ENCODE measurements around the gene ROR2. TPM values are rescaled to one million over a fixed set of nuclear protein-coding genes. Genes with fewer than 3 reads are reported as not detected.

ROR2 gene
- total RNA-seq, 1 experiment from 2014 or later = 0.68 TPM

DNA sequence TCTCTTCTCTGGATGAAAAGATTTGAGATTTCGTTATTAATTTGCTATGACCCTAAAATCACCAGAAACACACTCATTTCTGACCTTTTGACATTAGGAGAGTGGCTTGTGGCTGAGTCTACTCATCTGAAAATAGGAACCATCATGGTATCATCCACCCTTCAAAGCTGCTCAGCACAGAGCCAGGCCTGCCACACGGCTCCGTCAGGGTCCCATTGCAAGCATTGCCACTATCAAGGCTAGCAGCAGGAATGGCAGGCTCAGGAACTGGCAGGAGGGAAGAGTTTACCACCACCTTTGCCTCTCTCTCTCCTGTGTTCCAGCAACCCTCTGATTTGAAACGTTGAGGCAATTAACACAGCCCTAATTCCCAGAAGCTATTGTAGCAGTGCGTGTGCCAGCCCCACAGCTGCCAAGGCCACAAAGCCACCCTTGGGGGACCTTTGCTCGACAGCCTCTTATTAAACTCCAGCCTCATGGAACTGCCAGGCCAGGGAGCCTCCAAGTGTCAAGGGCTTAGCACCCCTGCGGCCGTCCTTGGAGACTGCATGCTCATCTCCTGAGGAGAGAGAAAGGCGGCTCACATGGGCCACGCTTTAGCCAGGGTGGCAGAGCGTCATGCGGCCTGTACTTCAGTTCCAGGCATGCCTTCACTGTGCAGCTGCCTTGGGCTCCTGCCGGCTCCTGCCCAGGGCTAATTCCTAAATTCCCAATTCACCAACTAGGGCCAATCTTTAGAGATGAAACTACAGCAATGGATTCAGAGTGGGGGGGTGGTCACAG lies 145.9 kb downstream of the ROR2 start:
- Mint-ChIP-seq H3K4me1 (ENCODE audit: low read depth, unreplicated experiment) (peaks cover under 1% of the 10 kb centered on the region), H3K27me3 (ENCODE audit: insufficient read depth, unreplicated experiment) (no peaks in the 10 kb centered on the region), H3K27ac (ENCODE audit: unreplicated experiment) (no peak overlapping the region), H3K36me3 (ENCODE audit: insufficient read depth, unreplicated experiment) (no peaks in the 10 kb centered on the region), H3K4me3 (ENCODE audit: unreplicated experiment) (no peak overlapping the region), H3K9me3 (ENCODE audit: unreplicated experiment) (no peaks in the 10 kb centered on the region)
- no peaks in the 10 kb centered on the region for H3K27me3 ChIP-seq (replicated peaks; ENCODE audit: control insufficient read depth, insufficient read depth, low read length)
- H3K36me3 ChIP-seq (ENCODE audit: control insufficient read depth, insufficient read depth, low read length) = no peaks in the 10 kb centered on the region
- POLR2A ChIA-PET = no interaction called here
- no peak overlapping the region for H3K4me3 ChIP-seq (ENCODE audit: low read depth, low read length)
- TF ChIP-seq, protein P1, sequence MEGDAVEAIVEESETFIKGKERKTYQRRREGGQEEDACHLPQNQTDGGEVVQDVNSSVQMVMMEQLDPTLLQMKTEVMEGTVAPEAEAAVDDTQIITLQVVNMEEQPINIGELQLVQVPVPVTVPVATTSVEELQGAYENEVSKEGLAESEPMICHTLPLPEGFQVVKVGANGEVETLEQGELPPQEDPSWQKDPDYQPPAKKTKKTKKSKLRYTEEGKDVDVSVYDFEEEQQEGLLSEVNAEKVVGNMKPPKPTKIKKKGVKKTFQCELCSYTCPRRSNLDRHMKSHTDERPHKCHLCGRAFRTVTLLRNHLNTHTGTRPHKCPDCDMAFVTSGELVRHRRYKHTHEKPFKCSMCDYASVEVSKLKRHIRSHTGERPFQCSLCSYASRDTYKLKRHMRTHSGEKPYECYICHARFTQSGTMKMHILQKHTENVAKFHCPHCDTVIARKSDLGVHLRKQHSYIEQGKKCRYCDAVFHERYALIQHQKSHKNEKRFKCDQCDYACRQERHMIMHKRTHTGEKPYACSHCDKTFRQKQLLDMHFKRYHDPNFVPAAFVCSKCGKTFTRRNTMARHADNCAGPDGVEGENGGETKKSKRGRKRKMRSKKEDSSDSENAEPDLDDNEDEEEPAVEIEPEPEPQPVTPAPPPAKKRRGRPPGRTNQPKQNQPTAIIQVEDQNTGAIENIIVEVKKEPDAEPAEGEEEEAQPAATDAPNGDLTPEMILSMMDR (IDR thresholded peaks at IDR 0.05; ENCODE audit: insufficient read depth in 1 of 2, low read depth in 1 of 2, low read length in 1 of 2, severe bottlenecking in 1 of 2, unreplicated experiment in 1 of 2) = no peak
- no peak for DNase-seq
- CTCF ChIA-PET = no interaction called here
- no peaks in the 10 kb centered on the region for H3K4me1 ChIP-seq
- BruUV-seq (replicated peaks) = no TSS peak
- H3K9me3 ChIP-seq = no peaks in the 10 kb centered on the region
- intact Hi-C loops (cut with micrococcal nuclease; ENCODE audit: unreplicated experiment) = no loop called here

DNA sequence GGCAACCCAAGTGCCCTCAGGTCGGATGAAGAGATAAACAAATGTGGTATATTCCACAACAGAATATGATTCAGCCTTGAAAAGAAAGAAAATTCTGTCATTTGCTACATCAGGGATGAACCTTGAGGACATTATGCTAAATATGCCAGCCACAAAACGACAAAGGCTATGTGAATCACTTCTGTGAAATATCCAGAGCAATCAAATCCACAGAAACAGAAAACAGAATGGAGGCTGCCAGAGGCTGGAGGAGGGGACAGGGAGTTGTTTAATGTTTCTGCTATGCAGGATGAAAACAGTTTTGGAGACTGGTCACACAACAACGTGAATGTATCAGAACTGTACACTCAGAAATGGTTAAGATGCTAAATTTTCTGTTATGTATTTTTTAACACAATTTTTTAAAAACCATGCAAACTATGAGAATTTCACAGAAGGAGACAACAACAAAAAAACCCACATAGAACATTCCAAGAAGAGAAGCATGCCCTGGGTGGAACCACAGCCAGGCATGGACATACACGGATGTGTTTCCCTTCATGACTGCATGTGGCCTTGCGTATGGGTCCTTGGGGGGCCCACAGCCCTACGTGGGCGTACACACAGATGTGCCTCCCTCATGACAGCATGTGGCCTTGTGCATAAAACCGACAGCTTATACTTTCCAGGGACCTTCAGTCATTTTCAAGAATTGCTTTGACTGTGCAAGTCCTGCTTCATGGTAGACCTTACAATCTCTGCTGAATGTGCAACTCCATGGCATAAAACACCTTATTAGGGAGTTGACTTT lies 146.7 kb downstream of the ROR2 start:
- no peaks in the 10 kb centered on the region for H3K27me3 Mint-ChIP-seq (ENCODE audit: insufficient read depth, unreplicated experiment)
- TF ChIP-seq, protein P1 (IDR thresholded peaks at IDR 0.05; ENCODE audit: insufficient read depth in 1 of 2, low read depth in 1 of 2, low read length in 1 of 2, severe bottlenecking in 1 of 2, unreplicated experiment in 1 of 2) = no peak
- CTCF ChIA-PET = no interaction called here

DNA sequence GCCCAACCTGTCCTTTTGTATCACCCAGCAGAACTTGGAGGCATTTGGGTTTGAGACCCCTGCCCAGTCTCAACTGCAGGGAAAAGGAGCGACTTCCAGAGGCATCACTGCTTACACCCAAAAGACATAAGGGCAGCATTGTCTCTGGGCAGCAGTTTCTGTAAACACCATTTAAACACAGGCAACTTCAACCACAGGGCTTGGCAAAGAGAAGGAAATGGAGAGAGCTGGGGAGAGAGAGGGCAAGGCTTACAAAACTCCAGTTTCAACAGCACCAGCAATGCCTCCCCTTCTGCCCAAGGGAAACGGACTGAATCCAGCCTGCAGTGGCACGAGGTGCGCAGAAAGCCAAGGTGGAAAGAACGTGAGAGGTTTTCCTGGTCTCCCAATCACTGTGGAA lies 147.6 kb downstream of the ROR2 start:
- no peak overlapping the region for H3K27ac Mint-ChIP-seq (ENCODE audit: unreplicated experiment)
- BruUV-seq (replicated peaks) = no TSS peak

More for the DNA sequence above, 146.7 kb downstream of the ROR2 start:
- Histone ChIP-seq H3K27me3 (replicated peaks; ENCODE audit: control insufficient read depth, insufficient read depth, low read length) (no peaks in the 10 kb centered on the region), H3K9me3 (no peaks in the 10 kb centered on the region), H3K36me3 (ENCODE audit: control insufficient read depth, insufficient read depth, low read length) (no peaks in the 10 kb centered on the region), H3K4me1 (no peaks in the 10 kb centered on the region), H3K4me3 (ENCODE audit: low read depth, low read length) (no peak overlapping the region)
- H3K4me3 Mint-ChIP-seq (ENCODE audit: unreplicated experiment) = no peak overlapping the region
- H3K36me3 Mint-ChIP-seq (ENCODE audit: insufficient read depth, unreplicated experiment) = no peaks in the 10 kb centered on the region
- no TSS peak for BruUV-seq (replicated peaks)
- H3K9me3 Mint-ChIP-seq (ENCODE audit: unreplicated experiment) = no peaks in the 10 kb centered on the region
- intact Hi-C loops (cut with micrococcal nuclease; ENCODE audit: unreplicated experiment) = no loop called here
- no peak overlapping the region for H3K27ac Mint-ChIP-seq (ENCODE audit: unreplicated experiment)
- H3K4me1 Mint-ChIP-seq (ENCODE audit: low read depth, unreplicated experiment) = peaks cover 6% of the 10 kb centered on the region
- DNase-seq = no peak
- POLR2A ChIA-PET = no interaction called here

More for the DNA sequence above, 147.6 kb downstream of the ROR2 start:
- Histone ChIP-seq H3K9me3 (no peaks in the 10 kb centered on the region), H3K27me3 (replicated peaks; ENCODE audit: control insufficient read depth, insufficient read depth, low read length) (no peaks in the 10 kb centered on the region), H3K36me3 (ENCODE audit: control insufficient read depth, insufficient read depth, low read length) (no peaks in the 10 kb centered on the region), H3K4me3 (ENCODE audit: low read depth, low read length) (no peak overlapping the region), H3K4me1 (no peaks in the 10 kb centered on the region)
- no peaks in the 10 kb centered on the region for H3K27me3 Mint-ChIP-seq (ENCODE audit: insufficient read depth, unreplicated experiment)
- peaks cover 6% of the 10 kb centered on the region for H3K4me1 Mint-ChIP-seq (ENCODE audit: low read depth, unreplicated experiment)
- POLR2A ChIA-PET = no interaction called here
- TF ChIP-seq, protein P1 (IDR thresholded peaks at IDR 0.05; ENCODE audit: insufficient read depth in 1 of 2, low read depth in 1 of 2, low read length in 1 of 2, severe bottlenecking in 1 of 2, unreplicated experiment in 1 of 2) = no peak
- no peaks in the 10 kb centered on the region for H3K9me3 Mint-ChIP-seq (ENCODE audit: unreplicated experiment)
- no peak for DNase-seq
- intact Hi-C loops (cut with micrococcal nuclease; ENCODE audit: unreplicated experiment) = no loop called here
- H3K36me3 Mint-ChIP-seq (ENCODE audit: insufficient read depth, unreplicated experiment) = no peaks in the 10 kb centered on the region
- H3K4me3 Mint-ChIP-seq (ENCODE audit: unreplicated experiment) = no peak overlapping the region
- CTCF ChIA-PET = no interaction called here
